ENCODE measurements around the gene ZNF160. TPM values are rescaled to one million over a fixed set of nuclear protein-coding genes. Genes with fewer than 3 reads are reported as not detected.

ZNF160 gene
- total and polyA plus RNA-seq, 2 of the 8 experiments (the other 6 are each of a cell fraction or from before 2014, with no cell fraction given) = 15.8 to 31.2 TPM

DNA sequence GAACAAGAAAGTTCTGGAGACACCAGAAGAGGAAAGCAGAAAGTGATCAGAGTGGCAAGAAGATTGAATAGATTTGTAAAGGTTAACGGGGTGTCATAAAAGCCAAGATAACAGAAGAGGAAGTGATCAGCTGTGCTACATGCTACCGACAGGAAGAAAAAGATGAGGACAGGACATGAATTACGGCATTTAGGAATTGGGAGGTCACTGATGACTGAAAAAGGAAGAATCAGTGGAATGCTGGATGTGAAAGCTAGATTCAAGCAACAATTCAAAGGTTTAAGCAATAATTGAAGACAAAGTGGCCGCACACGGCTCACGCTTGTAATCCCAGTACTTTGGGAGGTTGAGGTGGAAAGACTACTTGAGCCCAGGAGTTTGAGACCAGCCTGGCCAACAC, 15.1 kb downstream of the ZNF160 start:
- Histone ChIP-seq H3K23ac (ENCODE audit: insufficient read length) (no peak overlapping the region), H3K4ac (replicated peaks; ENCODE audit: insufficient read length, low read depth, low read length) (no peak overlapping the region), H3K9ac (replicated peaks in 1 of 4; ENCODE audit: extremely low read depth in 1 of 4, low read depth in 3 of 4, low read length in 3 of 4) (no peak overlapping the region), H4K8ac (ENCODE audit: extremely low read depth, insufficient read depth, low read length) (no peak overlapping the region), H3K56ac (replicated peaks; ENCODE audit: insufficient read length, low read depth, low read length) (no peak overlapping the region), H2AK5ac (ENCODE audit: low read depth, low read length) (no peak overlapping the region), H2BK12ac (ENCODE audit: low read depth, low read length) (no peak overlapping the region), H3K4me3 (ENCODE audit: extremely low read depth in 1 of 4, insufficient read depth in 2 of 4, low read depth in 3 of 4, low read length in 4 of 4) (no peak overlapping the region), H3K23me2 (ENCODE audit: low read depth, low read length) (no peaks in the 10 kb centered on the region), H3K9me3 (ENCODE audit: insufficient read depth in 2 of 2, low read depth in 1 of 2, low read length in 1 of 2) (no peaks in the 10 kb centered on the region), H4K20me1 (replicated peaks in 1 of 2; ENCODE audit: control insufficient read depth in 1 of 2, insufficient read depth in 2 of 2, low read length in 2 of 2) (peaks cover 1 to 6% of the 10 kb centered on the region in 2 experiments), H2BK120ac (replicated peaks; ENCODE audit: low read depth, low read length) (no peak overlapping the region), H3K18ac (ENCODE audit: extremely low read depth, low read length) (no peak overlapping the region), H3K14ac (ENCODE audit: insufficient read length) (no peak overlapping the region), H2AFZ (ENCODE audit: low read length) (no peak overlapping the region), H3K4me2 (ENCODE audit: insufficient read depth in 1 of 2, low read depth in 2 of 2, low read length in 2 of 2) (no peak overlapping the region), H3K79me2 (ENCODE audit: control insufficient read depth in 1 of 2, insufficient read depth in 2 of 2, low read length in 2 of 2) (peaks cover 0 to 6% of the 10 kb centered on the region in 2 experiments; a peak in 1 of 4 replicates), H4K91ac (replicated peaks; ENCODE audit: insufficient read length, low read length) (no peak overlapping the region), H3K27ac (ENCODE audit: low read depth, low read length) (no peak overlapping the region), H2BK5ac (ENCODE audit: low read depth, low read length) (no peak overlapping the region), H3K79me1 (ENCODE audit: low read depth, low read length) (peaks cover 2% of the 10 kb centered on the region; the same call in 1 of the 2 replicates), H3K27me3 (replicated peaks in 1 of 4; ENCODE audit: control insufficient read depth in 3 of 4, extremely low read depth in 1 of 4, insufficient read depth in 3 of 4, low read length in 3 of 4) (no peaks in the 10 kb centered on the region), H3K4me1 (replicated peaks in 1 of 4; ENCODE audit: control insufficient read depth in 3 of 4, insufficient read depth in 4 of 4, low read length in 3 of 4) (peaks cover 0 to 3% (median 0%) of the 10 kb centered on the region in 4 experiments; a peak in 1 of 7 replicates), H3K36me3 (ENCODE audit: control insufficient read depth in 2 of 4, insufficient read depth in 4 of 4, low read length in 3 of 4) (peaks cover 6 to 40% (median 18%) of the 10 kb centered on the region in 4 experiments; a peak in 6 of 8 replicates), H2BK15ac (ENCODE audit: low read length) (no peak overlapping the region), H2BK20ac (ENCODE audit: low read length) (no peak overlapping the region), H4K5ac (ENCODE audit: insufficient read length, low read depth, low read length) (no peak overlapping the region)
- FAIRE-seq = no peak
- DNase-seq (ENCODE audit: low read depth in 1 of 2, low spot score in 2 of 2) = no peak
- ChIA-PET POLR2A (ENCODE audit: partially characterized antibody) (no interaction called here), CTCF (ENCODE audit: partially characterized antibody) (interaction anchor here (2.5 kb wide), 1 partner anchor 11 kb away, joined by 5 read pairs; no protein-coding TSS in a partner anchor)
- WGBS, 2 experiments (ENCODE audit: extremely low coverage in 1 of 2, insufficient coverage in 1 of 2, insufficient read length in 1 of 2, insufficient replicate concordance in 2 of 2, low coverage in 1 of 2, low lambda C conversion rate in 2 of 2, missing lambda C conversion rate in 1 of 2) = 96% methylated on average over 6 of the region's 6 CpGs; no CpG with 5 or more reads in 1 of the 2 experiments
- no peak for TF ChIP-seq SUZ12 (IDR thresholded peaks at IDR 0.05; ENCODE audit: low read length)
- no peak for TF ChIP-seq TEAD4 (IDR thresholded peaks at IDR 0.05; ENCODE audit: low read depth, low read length)
- TF ChIP-seq KDM5A (IDR thresholded peaks at IDR 0.05; ENCODE audit: low read length) = no peak
- no peak for TF ChIP-seq SP2 (IDR thresholded peaks at IDR 0.05; ENCODE audit: low read length)
- no peak for TF ChIP-seq SP1 (IDR thresholded peaks at IDR 0.05; ENCODE audit: low read depth, low read length)

Data from H1 (cell line).